Lung (tissue), 12 donors: ENCODE measurements around the gene AHRR. TPM values are rescaled to one million over a fixed set of nuclear protein-coding genes. Genes with fewer than 3 reads are reported as not detected.

ENCODE experiments used
- ATAC-seq: fragments of 200-7000 bp; cut with Tn5 transposase; one replicate; pipeline ENCODE4 v1.9.1; 2020; ENCODE audit warnings: moderate number of reproducible peaks; ENCODE audit not compliant: insufficient read depth, low FRiP score
- DNase-seq, 3 donors: peaks; one replicate each; pipeline ENCODE4 v3.0.0-alpha.2; 2013 to 2017
- H3K27ac ChIP-seq, 2 donors: one replicate each; pipeline ENCODE4 v1.5.1; 2013; ENCODE audit warnings: mild to moderate bottlenecking in 2 of 2, moderate library complexity in 2 of 2, control low read depth in 1 of 2, inconsistent platforms in 1 of 2, low read depth in 1 of 2, low read length in 1 of 2
- H3K27me3 ChIP-seq, 3 donors: one replicate each; pipeline ENCODE4 v1.5.1; 2013; ENCODE audit warnings: low read length in 2 of 3; ENCODE audit not compliant: control insufficient read depth in 3 of 3, insufficient read depth in 3 of 3
- H3K36me3 ChIP-seq, 4 donors: one replicate each; pipeline ENCODE4 v1.5.1; 2013; ENCODE audit warnings: low read length in 4 of 4, mild to moderate bottlenecking in 1 of 4, moderate library complexity in 1 of 4; ENCODE audit not compliant: control insufficient read depth in 4 of 4, insufficient read depth in 4 of 4
- H3K4me1 ChIP-seq, 5 donors: one replicate each; pipeline ENCODE4 v1.5.1; 2013; ENCODE audit warnings: low read length in 5 of 5, mild to moderate bottlenecking in 2 of 5, moderate library complexity in 1 of 5; ENCODE audit not compliant: control insufficient read depth in 5 of 5, insufficient read depth in 5 of 5
- H3K4me3 ChIP-seq: one replicate; pipeline ENCODE4 v1.5.1; 2013; ENCODE audit warnings: mild to moderate bottlenecking, control low read depth, moderate library complexity
- H3K9ac ChIP-seq, 2 donors: one replicate each; pipeline ENCODE4 v1.5.1; 2013; ENCODE audit warnings: low read length in 2 of 2, control low read depth in 1 of 2; ENCODE audit not compliant: insufficient read depth in 1 of 2
- H3K9me3 ChIP-seq, 4 donors: one replicate each; pipeline ENCODE4 v1.5.1; 2013; ENCODE audit warnings: low read length in 3 of 4, mild to moderate bottlenecking in 1 of 4, moderate library complexity in 1 of 4; ENCODE audit not compliant: control insufficient read depth in 4 of 4, insufficient read depth in 3 of 4
- WGBS, 2 donors: extraction: QIAGEN DNeasy Blood & Tissue Kit; methylation state at CpG; one replicate each; pipeline ENCODE4 v1.1.7; 2013; 5-methylcytosine and 5-hydroxymethylcytosine counted together
- polyA plus RNA-seq, 2 donors: library from polyadenylated mRNA; stranded (reverse); fragments of 200-250 nt; gene quantifications; one replicate each; pipeline ENCODE4 v1.2.1, GENCODE V29; 2013
- total RNA-seq, 2 donors: library from RNA; depleted of rRNA in 1 of 2; stranded (reverse); fragments of >200 nt in 1 of 2; gene quantifications; one replicate each; pipeline ENCODE4 v1.2.1, GENCODE V29; 2014 to 2021
- TF ChIP-seq, protein P1 (sequence below): IDR thresholded peaks from 2 replicates; pipeline ENCODE4 v1.5.1; 2012; ENCODE audit warnings: mild to moderate bottlenecking; ENCODE audit errors: control extremely low read depth, extremely low read depth
- donor health status: control.
- donor health status: control.
- donor health status: Bipolar disorder and iron deficiency.
- donor health status: healthy.
- donor health status: DM: yes; HTN: yes; CAD: no.

The AHRR gene
- total and polyA plus RNA-seq, 4 donors: 0.63 to 8.8 (median 2.8) TPM

DNA sequence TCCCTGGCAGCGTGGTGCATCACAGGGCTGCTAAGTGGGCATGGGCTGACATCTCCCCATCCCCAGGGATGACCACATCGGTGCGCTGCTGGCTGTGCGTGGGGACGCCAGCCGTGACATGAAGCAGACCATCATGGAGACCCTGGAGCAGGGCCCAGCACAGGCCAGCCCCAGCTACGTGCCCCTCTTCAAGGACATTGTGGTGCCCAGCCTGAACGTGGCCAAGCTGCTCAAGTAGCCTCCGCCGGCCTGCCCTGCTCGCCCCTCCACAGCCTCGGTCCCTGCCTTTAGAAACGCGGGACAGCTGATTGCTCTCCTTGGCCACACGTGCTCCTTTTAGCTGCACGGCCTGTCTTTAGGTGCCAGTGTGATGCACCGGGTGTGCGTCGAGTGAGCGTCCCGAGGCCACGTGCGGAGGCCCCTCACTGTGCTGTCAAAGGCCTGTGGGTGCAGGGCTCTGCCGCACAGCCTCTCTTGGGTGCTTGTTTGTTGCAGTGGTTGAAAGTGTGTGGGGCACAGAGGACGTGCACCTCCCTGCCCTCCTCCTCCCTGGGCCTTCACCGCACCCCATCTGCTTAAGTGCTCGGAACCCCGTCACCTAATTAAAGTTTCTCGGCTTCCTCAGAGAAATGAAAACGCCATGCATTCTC is 145.3 kb downstream of the AHRR start:
- peaks cover 0 to 20% (median 6%) of the 10 kb centered on the region in 5 donors for H3K4me1 ChIP-seq
- TF ChIP-seq, protein P1, sequence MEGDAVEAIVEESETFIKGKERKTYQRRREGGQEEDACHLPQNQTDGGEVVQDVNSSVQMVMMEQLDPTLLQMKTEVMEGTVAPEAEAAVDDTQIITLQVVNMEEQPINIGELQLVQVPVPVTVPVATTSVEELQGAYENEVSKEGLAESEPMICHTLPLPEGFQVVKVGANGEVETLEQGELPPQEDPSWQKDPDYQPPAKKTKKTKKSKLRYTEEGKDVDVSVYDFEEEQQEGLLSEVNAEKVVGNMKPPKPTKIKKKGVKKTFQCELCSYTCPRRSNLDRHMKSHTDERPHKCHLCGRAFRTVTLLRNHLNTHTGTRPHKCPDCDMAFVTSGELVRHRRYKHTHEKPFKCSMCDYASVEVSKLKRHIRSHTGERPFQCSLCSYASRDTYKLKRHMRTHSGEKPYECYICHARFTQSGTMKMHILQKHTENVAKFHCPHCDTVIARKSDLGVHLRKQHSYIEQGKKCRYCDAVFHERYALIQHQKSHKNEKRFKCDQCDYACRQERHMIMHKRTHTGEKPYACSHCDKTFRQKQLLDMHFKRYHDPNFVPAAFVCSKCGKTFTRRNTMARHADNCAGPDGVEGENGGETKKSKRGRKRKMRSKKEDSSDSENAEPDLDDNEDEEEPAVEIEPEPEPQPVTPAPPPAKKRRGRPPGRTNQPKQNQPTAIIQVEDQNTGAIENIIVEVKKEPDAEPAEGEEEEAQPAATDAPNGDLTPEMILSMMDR: no peak
- no peak overlapping the region for H3K9ac ChIP-seq
- WGBS, 2 donors: 95 to 97% methylated on average over 30 of the region's 30 CpGs
- H3K4me3 ChIP-seq: no peak overlapping the region
- DNase-seq (no peak), ATAC-seq (no peak)
- no peaks in the 10 kb centered on the region for H3K27me3 ChIP-seq
- peaks cover 5 to 49% (median 21%) of the 10 kb centered on the region in 4 donors for H3K36me3 ChIP-seq
- no peaks in the 10 kb centered on the region for H3K9me3 ChIP-seq
- H3K27ac ChIP-seq: no peak overlapping the region

DNA sequence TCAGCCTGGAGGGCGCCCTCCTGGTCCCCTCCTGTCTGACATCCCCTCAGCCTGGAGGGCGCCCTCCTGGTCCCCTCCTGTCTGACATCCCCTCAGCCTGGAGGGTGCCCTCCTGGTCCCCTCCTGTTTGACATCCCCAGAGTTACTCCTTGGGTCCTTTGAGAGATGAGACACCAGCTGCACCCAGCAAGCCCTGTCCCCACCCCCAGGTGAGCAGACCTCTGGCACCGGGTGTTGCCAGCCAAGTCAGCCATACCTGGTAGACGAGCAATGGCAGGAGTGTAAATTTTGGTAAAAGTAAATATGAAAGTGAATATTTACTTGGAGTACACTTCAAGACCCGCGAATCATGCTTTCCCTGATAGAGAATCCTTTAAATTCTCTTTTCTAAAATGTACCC is 146.9 kb downstream of the AHRR start:
- Histone ChIP-seq H3K27ac (no peak overlapping the region), H3K4me1 (peaks cover 0 to 22% (median 12%) of the 10 kb centered on the region in 5 donors), H3K9me3 (no peaks in the 10 kb centered on the region), H3K9ac (no peak overlapping the region), H3K27me3 (no peaks in the 10 kb centered on the region), H3K36me3 (peaks cover 0 to 39% (median 13%) of the 10 kb centered on the region in 4 donors), H3K4me3 (no peak overlapping the region)
- DNase-seq: no peak
- TF ChIP-seq, protein P1: no peak
- 89 to 96% methylated on average over 4 to 5 of the region's 6 CpGs for WGBS, 2 donors
- no peak for ATAC-seq

DNA sequence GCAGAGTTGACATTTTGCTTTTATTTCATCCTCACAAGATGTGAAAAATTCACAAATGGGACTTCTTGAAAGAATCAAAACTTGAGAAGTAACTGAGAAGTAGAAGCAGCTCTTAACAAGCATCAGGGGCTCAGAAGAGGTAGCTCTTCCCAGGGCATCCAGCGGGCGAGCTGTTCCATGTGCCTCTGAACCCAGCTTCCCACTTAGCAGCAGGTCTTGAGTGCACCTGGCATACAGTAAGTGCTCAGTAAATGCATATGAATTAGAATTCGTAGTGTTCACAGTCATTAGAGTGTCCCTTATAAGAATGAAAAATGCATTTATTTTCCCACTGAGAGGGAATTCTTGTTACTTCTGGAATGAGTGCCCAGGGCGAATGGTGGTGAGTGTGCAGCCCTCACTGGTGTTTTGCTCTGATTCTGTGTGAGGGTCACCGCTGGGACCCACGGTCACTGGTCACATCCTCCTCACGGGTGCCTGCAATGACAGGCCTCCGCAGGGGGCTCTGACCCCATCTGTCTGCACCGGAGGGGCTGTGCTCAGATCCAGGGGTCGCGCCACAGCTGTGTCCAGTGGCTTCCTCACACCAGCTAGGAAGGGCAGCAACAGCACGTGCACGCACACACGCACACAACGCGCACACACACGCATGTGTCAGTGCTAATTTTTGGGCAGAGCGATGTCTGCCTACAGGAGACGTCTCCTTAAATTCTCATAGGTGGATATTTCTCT is 148.4 kb downstream of the AHRR start:
- peaks cover 0 to under 1% (median 0%) of the 10 kb centered on the region in 3 donors for H3K27me3 ChIP-seq
- TF ChIP-seq, protein P1: no peak
- H3K9me3 ChIP-seq: no peaks in the 10 kb centered on the region
- 90 to 91% methylated on average over 19 of the region's 19 CpGs for WGBS, 2 donors
- H3K27ac ChIP-seq: no peak overlapping the region
- no peak for ATAC-seq
- H3K4me3 ChIP-seq: no peak overlapping the region
- DNase-seq: no peak
- H3K36me3 ChIP-seq: peaks cover 0 to 29% (median 6%) of the 10 kb centered on the region in 4 donors
- H3K4me1 ChIP-seq: peaks cover 0 to 25% (median 14%) of the 10 kb centered on the region in 5 donors
- no peak overlapping the region for H3K9ac ChIP-seq
